Skeletal muscle satellite cell (primary cell): ENCODE measurements around the gene HYAL4.
"Not testable (repeated sequence)": the region's sequence is repeated elsewhere in the genome, so short reads cannot be mapped to it uniquely, and the experiment has no call there.

Experiments used
- H3K27me3 ChIP-seq: 2 replicates; pipeline ENCODE4 v1.7.0; 2013; ENCODE audit warnings: low read length; ENCODE audit not compliant: control insufficient read depth, insufficient read depth
- H3K36me3 ChIP-seq: 2 replicates; pipeline ENCODE4 v1.7.0; 2013; ENCODE audit warnings: mild to moderate bottlenecking, control low read depth, low read length; ENCODE audit not compliant: insufficient read depth
- H3K4me1 ChIP-seq: 2 replicates; pipeline ENCODE4 v1.7.0; 2013; ENCODE audit warnings: low read length; ENCODE audit not compliant: control insufficient read depth, insufficient read depth
- H3K4me2 ChIP-seq: 2 replicates; pipeline ENCODE4 v1.7.0; 2013; ENCODE audit warnings: mild to moderate bottlenecking, low read length
- H3K4me3 ChIP-seq: 2 replicates; pipeline ENCODE4 v1.7.0; 2013; ENCODE audit warnings: low read length
- H3K9ac ChIP-seq: 2 replicates; pipeline ENCODE4 v1.7.0; 2013; ENCODE audit warnings: mild to moderate bottlenecking, low read depth, low read length, moderate library complexity
- H3K9me3 ChIP-seq: replicated peaks from 2 replicates; pipeline ENCODE4 v1.7.0; 2013; ENCODE audit warnings: mild to moderate bottlenecking, control low read depth, low read length

Gene HYAL4

DNA sequence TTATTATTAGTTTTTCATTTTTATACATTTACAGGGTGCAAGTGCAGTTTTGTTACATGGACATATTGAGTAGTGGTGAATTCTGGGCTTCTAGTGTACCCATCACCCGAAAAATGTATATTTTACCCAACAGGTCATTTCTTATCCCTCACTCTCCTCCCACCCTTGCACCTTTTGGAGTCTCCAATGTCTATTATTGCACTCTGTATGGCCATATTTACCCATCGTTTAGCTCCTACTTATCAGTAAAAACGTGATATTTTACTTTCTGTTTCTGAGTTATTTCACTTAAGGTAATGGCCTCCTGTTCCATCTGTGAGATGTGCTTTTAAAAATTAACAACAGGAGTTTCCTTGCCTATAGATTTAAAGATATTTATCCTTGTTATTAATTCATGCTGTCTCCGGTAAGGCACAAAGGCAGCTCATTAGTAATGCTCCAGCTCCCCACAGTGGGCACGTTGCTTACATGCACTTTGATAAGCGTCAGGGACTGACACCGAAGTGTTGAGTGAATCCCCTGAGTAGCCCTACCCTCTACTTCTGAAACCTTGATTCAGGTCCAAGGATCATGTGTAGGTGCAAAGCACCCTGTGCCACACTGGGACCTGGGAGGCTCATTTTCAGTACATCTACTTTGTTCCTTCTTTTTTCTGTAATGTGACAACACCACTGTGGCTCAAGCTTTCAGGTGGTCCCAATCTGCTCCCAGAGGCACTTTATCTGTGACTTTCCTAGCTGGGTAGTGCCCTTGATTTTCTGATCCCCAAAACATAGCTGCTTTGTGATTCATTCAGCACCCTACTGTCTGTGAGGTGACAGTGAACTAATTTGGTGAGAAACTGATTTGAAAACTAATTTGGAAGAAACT lies 27.3 kb downstream of the HYAL4 start:
- H3K4me1 ChIP-seq, result no peaks in the 10 kb centered on the region
- no peak overlapping the region for H3K9ac ChIP-seq
- no peaks in the 10 kb centered on the region for H3K36me3 ChIP-seq
- H3K27me3 ChIP-seq, result peaks cover 3% of the 10 kb centered on the region
- H3K9me3 ChIP-seq, result no peaks in the 10 kb centered on the region
- no peak overlapping the region for H3K4me3 ChIP-seq
- no peak overlapping the region for H3K4me2 ChIP-seq

DNA sequence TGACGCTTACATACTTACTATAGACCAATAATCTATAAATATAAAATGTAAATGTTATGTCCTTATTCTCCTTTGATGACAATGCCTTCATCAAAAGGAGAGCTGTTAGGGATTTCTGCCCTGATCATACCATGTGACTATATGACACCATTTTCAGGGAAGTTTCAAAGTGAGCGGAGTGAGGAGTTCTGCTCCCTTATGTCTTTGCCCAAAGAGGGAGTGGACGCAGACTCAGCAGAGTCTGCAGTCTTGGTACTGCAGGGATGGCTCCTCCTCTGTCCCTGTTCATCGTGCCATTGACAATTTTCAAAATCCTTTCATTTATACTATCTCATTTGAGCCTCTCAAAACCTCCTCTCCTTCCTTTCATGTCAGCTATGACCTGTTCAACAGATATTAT lies 27.9 kb downstream of the HYAL4 start:
- Histone ChIP-seq H3K4me2 (no peak overlapping the region), H3K36me3 (no peaks in the 10 kb centered on the region), H3K27me3 (peaks cover 3% of the 10 kb centered on the region), H3K9ac (no peak overlapping the region), H3K9me3 (no peaks in the 10 kb centered on the region), H3K4me3 (no peak overlapping the region), H3K4me1 (no peaks in the 10 kb centered on the region)

DNA sequence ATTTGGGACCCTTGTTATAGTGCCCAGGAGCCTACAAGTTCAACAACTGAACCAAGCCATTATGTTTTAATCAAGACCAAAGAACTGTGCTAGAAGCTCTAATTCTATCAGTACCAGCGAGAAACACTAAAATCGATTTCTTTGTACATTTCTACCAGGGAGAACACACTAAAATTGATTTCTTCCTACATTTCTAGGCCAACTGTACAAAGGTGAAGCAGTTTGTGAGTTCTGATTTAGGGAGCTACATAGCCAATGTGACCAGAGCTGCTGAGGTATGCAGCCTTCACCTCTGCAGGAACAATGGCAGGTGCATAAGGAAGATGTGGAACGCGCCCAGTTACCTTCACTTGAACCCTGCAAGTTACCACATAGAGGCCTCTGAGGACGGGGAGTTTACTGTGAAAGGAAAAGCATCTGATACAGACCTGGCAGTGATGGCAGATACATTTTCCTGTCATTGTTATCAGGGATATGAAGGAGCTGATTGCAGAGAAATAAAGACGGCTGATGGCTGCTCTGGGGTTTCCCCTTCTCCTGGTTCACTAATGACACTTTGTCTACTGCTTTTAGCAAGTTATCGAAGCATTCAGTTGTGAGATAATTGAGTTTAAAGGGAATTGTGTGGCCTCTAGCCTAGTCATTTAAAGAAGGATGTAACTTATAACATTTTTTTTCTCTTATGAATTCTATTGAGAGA lies 31.7 kb downstream of the HYAL4 start:
- no peaks in the 10 kb centered on the region for H3K9me3 ChIP-seq
- no peak overlapping the region for H3K9ac ChIP-seq
- H3K4me3 ChIP-seq, result no peak overlapping the region
- H3K4me2 ChIP-seq, result no peak overlapping the region
- no peaks in the 10 kb centered on the region for H3K36me3 ChIP-seq
- peaks cover 3% of the 10 kb centered on the region for H3K27me3 ChIP-seq
- H3K4me1 ChIP-seq, result no peaks in the 10 kb centered on the region

DNA sequence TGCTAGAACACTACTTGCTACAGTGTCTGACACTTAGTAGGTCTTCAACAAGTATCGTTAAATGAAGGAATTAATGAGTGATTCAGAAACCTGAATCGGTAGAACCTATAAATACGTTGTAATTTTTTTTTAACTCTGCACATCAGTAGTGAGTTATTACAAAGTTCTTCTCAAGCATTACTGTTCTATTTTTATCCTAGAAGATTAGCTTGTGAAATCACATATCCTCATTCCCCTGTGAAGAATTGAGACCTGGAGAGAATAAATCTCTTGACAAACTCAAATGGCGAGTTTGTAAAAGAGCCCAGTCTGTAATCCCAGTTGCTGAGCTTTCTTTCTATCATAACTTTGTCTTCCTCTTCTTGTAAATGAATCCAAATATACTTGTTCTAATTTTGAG lies 34.7 kb downstream of the HYAL4 start:
- H3K4me3 ChIP-seq, result no peak overlapping the region

DNA sequence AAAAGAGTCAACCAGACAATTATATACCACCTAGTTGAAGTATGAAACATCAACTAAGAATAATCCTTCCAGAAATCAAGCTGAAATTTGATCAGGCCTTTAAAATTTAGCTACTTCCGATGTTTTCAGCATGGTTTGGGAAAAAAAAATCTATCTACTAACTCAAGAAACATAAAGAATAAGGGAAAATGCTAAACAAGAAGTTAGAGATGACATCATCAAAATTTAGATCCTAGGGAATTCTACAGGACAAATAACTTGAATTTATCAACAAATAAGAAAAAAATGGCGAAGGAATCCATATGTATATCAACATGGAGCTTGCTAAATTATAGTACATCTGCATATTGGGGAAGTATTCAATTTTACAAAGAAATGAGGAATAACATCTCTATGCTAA lies 36.3 kb downstream of the HYAL4 start:
- H3K36me3 ChIP-seq, result no peaks in the 10 kb centered on the region
- no peak overlapping the region for H3K9ac ChIP-seq
- no peak overlapping the region for H3K4me3 ChIP-seq
- H3K4me1 ChIP-seq, result no peaks in the 10 kb centered on the region
- H3K4me2 ChIP-seq, result no peak overlapping the region
- H3K9me3 ChIP-seq, result no peaks in the 10 kb centered on the region
- H3K27me3 ChIP-seq, result no peaks in the 10 kb centered on the region

More for the DNA sequence above, 34.7 kb downstream of the HYAL4 start:
- no peaks in the 10 kb centered on the region for H3K4me1 ChIP-seq
- no peak overlapping the region for H3K4me2 ChIP-seq
- H3K9ac ChIP-seq, result no peak overlapping the region
- H3K36me3 ChIP-seq, result no peaks in the 10 kb centered on the region
- no peaks in the 10 kb centered on the region for H3K9me3 ChIP-seq
- H3K27me3 ChIP-seq, result no peaks in the 10 kb centered on the region

DNA sequence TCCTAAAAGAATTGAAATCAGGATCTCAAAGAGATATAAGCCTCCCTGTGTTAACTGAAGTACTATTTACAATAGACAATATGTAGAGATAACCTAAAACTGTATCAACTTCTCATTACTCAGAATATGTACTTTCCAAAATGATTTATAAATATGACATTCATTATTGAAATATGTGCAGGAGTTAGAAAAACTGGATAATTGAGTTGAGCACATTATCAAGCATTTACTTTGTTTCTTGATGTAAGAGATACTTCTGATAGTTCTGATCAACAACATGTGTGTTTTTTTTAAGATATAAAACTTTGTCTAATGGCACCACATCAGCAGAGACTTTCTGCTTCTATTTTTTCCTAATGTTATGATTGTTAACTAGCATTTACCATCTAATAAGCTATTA lies 38.2 kb downstream of the HYAL4 start:
- Histone ChIP-seq H3K9ac (no peak overlapping the region), H3K4me3 (no peak overlapping the region), H3K4me2 (no peak overlapping the region), H3K4me1 (no peaks in the 10 kb centered on the region), H3K9me3 (no peaks in the 10 kb centered on the region), H3K27me3 (no peaks in the 10 kb centered on the region), H3K36me3 (no peaks in the 10 kb centered on the region)

DNA sequence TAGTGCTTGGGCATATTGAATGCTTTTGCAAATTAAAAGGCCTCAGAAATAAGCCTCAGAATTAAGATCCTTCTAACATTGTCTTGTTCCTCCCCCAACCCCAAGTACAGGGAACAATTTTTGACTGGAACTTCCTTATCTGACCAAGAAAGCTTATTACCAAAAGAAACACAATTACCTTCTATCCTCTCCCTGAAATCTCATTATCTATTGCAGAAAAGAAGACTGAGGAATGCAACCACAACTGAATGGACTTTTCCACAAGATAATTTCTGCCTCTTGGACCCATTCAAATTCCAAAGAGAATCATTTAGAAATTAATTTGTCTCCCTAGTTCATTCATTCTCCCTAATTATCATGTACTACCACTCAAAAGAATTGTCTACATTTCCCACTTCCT lies 43.2 kb downstream of the HYAL4 start:
- H3K27me3 ChIP-seq, result peaks cover 5% of the 10 kb centered on the region
- no peaks in the 10 kb centered on the region for H3K4me1 ChIP-seq
- H3K9me3 ChIP-seq, result no peaks in the 10 kb centered on the region
- no peak overlapping the region for H3K4me3 ChIP-seq
- H3K4me2 ChIP-seq, result no peak overlapping the region
- H3K9ac ChIP-seq, result no peak overlapping the region
- H3K36me3 ChIP-seq, result no peaks in the 10 kb centered on the region

DNA sequence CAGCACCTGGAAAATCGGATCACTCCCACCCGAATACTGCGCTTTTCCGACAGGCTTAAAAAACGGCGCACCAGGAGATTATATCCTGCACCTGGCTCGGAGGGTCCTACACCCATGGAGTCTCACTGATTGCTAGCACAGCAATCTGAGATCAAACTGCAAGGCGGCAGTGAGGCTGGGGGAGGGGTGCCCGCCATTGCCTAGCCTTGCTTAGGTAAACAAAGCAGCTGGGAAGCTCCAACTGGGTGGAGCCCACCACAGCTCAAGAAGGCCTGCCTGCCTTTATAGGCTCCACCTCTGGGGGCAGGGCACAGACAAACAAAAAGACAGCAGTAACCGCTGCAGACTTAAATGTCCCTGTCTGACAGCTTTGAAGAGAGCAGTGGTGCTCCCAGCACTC lies 49.8 kb downstream of the HYAL4 start:
- H3K4me3 ChIP-seq, H3K4me2 ChIP-seq, H3K4me1 ChIP-seq, H3K9me3 ChIP-seq, H3K36me3 ChIP-seq, H3K9ac ChIP-seq, H3K27me3 ChIP-seq: not testable (repeated sequence)

DNA sequence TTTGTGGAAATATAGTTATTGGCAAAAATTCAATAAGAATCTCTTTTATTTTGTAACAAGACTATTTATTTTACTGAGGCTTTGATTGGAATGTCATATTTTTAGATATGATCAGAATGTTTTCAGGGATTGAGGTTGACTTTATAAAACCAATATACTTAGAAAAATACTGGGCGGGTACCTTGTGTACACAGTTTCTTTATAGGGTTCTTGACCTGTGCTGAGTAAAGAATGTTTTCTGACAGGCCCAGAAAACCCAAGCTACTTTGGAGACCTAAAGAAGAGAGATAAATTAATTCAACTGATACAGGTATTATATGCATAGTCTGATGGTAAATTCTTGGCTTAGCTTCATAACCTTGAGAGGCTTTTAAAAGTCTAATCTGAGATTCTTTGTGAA lies 56.1 kb downstream of the HYAL4 start:
- Histone ChIP-seq H3K36me3 (no peaks in the 10 kb centered on the region), H3K4me2 (no peak overlapping the region), H3K9me3 (no peaks in the 10 kb centered on the region), H3K9ac (no peak overlapping the region), H3K4me3 (no peak overlapping the region), H3K4me1 (no peaks in the 10 kb centered on the region), H3K27me3 (no peaks in the 10 kb centered on the region)

DNA sequence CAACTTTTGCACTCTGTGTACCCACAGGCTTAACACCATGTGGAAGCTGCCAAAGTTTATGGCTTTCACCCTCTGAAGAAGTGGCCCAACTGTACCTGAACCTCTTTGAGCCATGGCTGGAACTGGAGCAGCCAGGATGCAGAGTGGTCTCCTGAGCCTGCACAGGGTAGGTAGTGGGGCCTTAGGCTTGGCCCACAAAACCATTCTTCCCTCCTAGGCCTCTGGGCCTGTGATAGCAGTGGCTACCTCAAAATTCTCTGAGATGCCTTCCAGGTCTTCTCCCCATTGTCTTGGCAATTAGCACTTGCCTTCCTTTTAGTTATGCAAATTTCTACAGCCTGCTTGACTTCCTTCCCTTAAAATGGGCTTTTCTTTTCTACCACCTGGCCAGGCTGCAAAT lies 60.7 kb downstream of the HYAL4 start:
- Histone ChIP-seq H3K9me3 (no peaks in the 10 kb centered on the region), H3K4me1 (no peaks in the 10 kb centered on the region), H3K4me3 (no peak overlapping the region), H3K27me3 (peaks cover 3% of the 10 kb centered on the region), H3K4me2 (no peak overlapping the region), H3K36me3 (no peaks in the 10 kb centered on the region), H3K9ac (no peak overlapping the region)

DNA sequence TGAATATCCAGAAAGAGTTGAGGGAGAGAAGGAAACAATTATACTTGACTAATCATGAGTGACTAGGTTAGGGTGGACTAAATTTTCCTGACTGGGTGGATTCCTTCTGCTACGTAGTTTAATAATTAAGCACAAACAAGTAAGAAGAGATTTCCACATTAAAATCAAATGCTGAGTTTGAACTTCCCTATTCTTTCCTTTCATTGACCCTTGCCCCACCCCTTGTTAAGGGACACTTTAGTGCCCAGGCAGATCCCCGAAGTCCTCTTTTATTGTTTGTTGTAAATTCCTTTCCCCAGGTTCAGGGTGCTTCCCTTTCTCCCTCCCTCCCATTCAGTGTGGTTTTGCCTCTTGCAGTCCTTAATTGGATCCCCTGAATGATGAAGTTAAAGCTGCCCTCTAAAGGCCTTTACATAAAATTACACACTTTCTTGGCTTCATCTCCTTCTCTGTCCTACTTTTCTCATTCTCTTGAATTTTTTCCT lies 71.3 kb downstream of the HYAL4 start:
- H3K27me3 ChIP-seq, result peaks cover 3% of the 10 kb centered on the region
- H3K9ac ChIP-seq, result no peak overlapping the region
- no peak overlapping the region for H3K4me3 ChIP-seq
- no peaks in the 10 kb centered on the region for H3K9me3 ChIP-seq
- no peaks in the 10 kb centered on the region for H3K36me3 ChIP-seq
- no peak overlapping the region for H3K4me2 ChIP-seq
- no peaks in the 10 kb centered on the region for H3K4me1 ChIP-seq

DNA sequence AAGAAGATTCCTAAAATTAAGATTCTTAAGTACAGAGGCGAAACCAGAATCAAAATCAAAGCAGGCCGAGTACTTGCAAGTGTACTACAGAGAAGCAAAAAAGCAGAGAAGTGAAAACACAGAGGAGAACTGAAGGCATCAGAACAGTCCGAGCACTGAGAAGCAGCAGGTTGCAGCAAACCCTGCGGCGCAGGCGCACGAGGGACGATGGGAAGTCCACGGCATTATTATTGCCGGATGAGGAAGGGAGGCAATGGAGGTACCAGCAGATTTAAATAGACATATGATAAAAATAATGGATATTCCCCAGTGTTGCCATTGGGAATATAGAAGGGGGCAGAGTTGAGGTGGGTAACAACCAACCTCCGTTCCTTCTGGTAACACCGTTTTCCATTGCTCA lies 72.9 kb downstream of the HYAL4 start:
- Histone ChIP-seq H3K4me2 (no peak overlapping the region), H3K27me3 (peaks cover 3% of the 10 kb centered on the region), H3K4me1 (no peaks in the 10 kb centered on the region)

More for the DNA sequence above, 72.9 kb downstream of the HYAL4 start:
- Histone ChIP-seq H3K36me3 (no peaks in the 10 kb centered on the region), H3K9ac (no peak overlapping the region), H3K9me3 (no peaks in the 10 kb centered on the region), H3K4me3 (no peak overlapping the region)
